Mesenchymal stem cell (in vitro differentiated cells and primary cell): ENCODE results near the gene STEAP4. TPM values are rescaled to one million over a fixed set of nuclear protein-coding genes. Genes with fewer than 3 reads are reported as not detected.

Experiments
- DNase-seq: peaks from one replicate; pipeline ENCODE4 v3.0.0-alpha.2; 2013
- H2AFZ ChIP-seq: one replicate; pipeline ENCODE4 v1.6.1; 2013; ENCODE audit warnings: low read depth, mild to moderate bottlenecking, control low read depth, inconsistent platforms, low read length, moderate library complexity
- H2AK5ac ChIP-seq: 2 replicates; pipeline ENCODE4 v1.6.1; 2013; ENCODE audit warnings: low read length, moderate library complexity, mild to moderate bottlenecking, inconsistent platforms; ENCODE audit not compliant: severe bottlenecking
- H2BK120ac ChIP-seq: one replicate; pipeline ENCODE4 v1.6.1; 2013; ENCODE audit warnings: low read depth, mild to moderate bottlenecking, inconsistent platforms, low read length, moderate library complexity
- H2BK12ac ChIP-seq, 2 experiments: one replicate each; pipeline ENCODE4 v1.6.1; 2013; ENCODE audit warnings: inconsistent platforms in 2 of 2, low read length in 2 of 2, mild to moderate bottlenecking in 2 of 2, moderate library complexity in 2 of 2, control low read depth in 1 of 2
- H2BK15ac ChIP-seq: one replicate; pipeline ENCODE4 v1.6.1; 2013; ENCODE audit warnings: mild to moderate bottlenecking, low read depth, inconsistent platforms; ENCODE audit not compliant: poor library complexity, severe bottlenecking
- H2BK5ac ChIP-seq: 2 replicates; pipeline ENCODE4 v1.6.1; 2013; ENCODE audit warnings: low read depth, mild to moderate bottlenecking, low read length, control low read depth, inconsistent platforms; ENCODE audit not compliant: poor library complexity, severe bottlenecking
- H3K14ac ChIP-seq, 2 experiments: one replicate each; pipeline ENCODE4 v1.6.1; 2013; ENCODE audit warnings: inconsistent platforms in 2 of 2, low read length in 2 of 2, control low read depth in 1 of 2, mild to moderate bottlenecking in 1 of 2, moderate library complexity in 1 of 2
- H3K18ac ChIP-seq, 2 experiments: one replicate each; pipeline ENCODE4 v1.6.1; 2013; ENCODE audit warnings: inconsistent platforms in 2 of 2, low read length in 2 of 2, control low read depth in 1 of 2, low read depth in 1 of 2, mild to moderate bottlenecking in 1 of 2
- H3K23ac ChIP-seq, 2 experiments: one replicate each; pipeline ENCODE4 v1.6.1; 2013; ENCODE audit warnings: inconsistent platforms in 2 of 2, low read length in 2 of 2, mild to moderate bottlenecking in 2 of 2, moderate library complexity in 2 of 2, control low read depth in 1 of 2
- H3K27ac ChIP-seq: 2 replicates; pipeline ENCODE4 v1.5.1; 2013; ENCODE audit warnings: mild to moderate bottlenecking, moderate library complexity, low read length, control low read depth, inconsistent platforms; ENCODE audit not compliant: poor library complexity, severe bottlenecking
- H3K27me3 ChIP-seq, 2 experiments: 2 replicates each; pipeline versions ENCODE4 v1.6.1 to v1.7.0; 2013; ENCODE audit warnings: low read length in 2 of 2, mild to moderate bottlenecking in 2 of 2, moderate library complexity in 2 of 2, control low read depth in 1 of 2, inconsistent platforms in 1 of 2; ENCODE audit not compliant: control insufficient read depth in 1 of 2, insufficient read depth in 1 of 2
- H3K36me3 ChIP-seq, 2 experiments: 2 replicates each; pipeline versions ENCODE4 v1.6.1 to v1.7.0; 2013; ENCODE audit warnings: low read length in 2 of 2, control low read depth in 1 of 2, inconsistent platforms in 1 of 2, low read depth in 1 of 2, mild to moderate bottlenecking in 1 of 2; ENCODE audit not compliant: insufficient read depth in 2 of 2, control insufficient read depth in 1 of 2
- H3K4ac ChIP-seq, 2 experiments: one replicate each; pipeline ENCODE4 v1.6.1; 2013; ENCODE audit warnings: inconsistent platforms in 2 of 2, low read length in 2 of 2, mild to moderate bottlenecking in 2 of 2, moderate library complexity in 2 of 2, control low read depth in 1 of 2, low read depth in 1 of 2
- H3K4me1 ChIP-seq: 2 replicates; pipeline ENCODE4 v1.6.1; 2013; ENCODE audit warnings: low read depth, low read length, control low read depth; ENCODE audit not compliant: control insufficient read depth, insufficient read depth
- H3K4me2 ChIP-seq: 2 replicates; pipeline ENCODE4 v1.6.1; 2013; ENCODE audit warnings: low read length, mild to moderate bottlenecking, inconsistent platforms; ENCODE audit not compliant: poor library complexity, severe bottlenecking
- H3K4me3 ChIP-seq, 2 experiments: 2 replicates each; pipeline versions ENCODE4 v1.5.1 to v1.7.0; 2013; ENCODE audit warnings: low read length in 2 of 2, mild to moderate bottlenecking in 2 of 2, control low read depth in 1 of 2, low read depth in 1 of 2; ENCODE audit not compliant: insufficient read depth in 1 of 2
- H3K79me1 ChIP-seq: replicated peaks from 2 replicates; pipeline ENCODE4 v1.6.1; 2013; ENCODE audit warnings: mild to moderate bottlenecking, control low read depth, low read length, inconsistent platforms; ENCODE audit not compliant: poor library complexity, severe bottlenecking
- H3K9ac ChIP-seq: 2 replicates; pipeline ENCODE4 v1.7.0; 2013; ENCODE audit warnings: mild to moderate bottlenecking, low read length, moderate library complexity
- H3K9me3 ChIP-seq: 2 replicates; pipeline ENCODE4 v1.7.0; 2013; ENCODE audit warnings: mild to moderate bottlenecking, low read length; ENCODE audit not compliant: control insufficient read depth
- H4K8ac ChIP-seq: one replicate; pipeline ENCODE4 v1.6.1; 2013; ENCODE audit warnings: inconsistent platforms, mild to moderate bottlenecking, low read length, moderate library complexity
- H4K91ac ChIP-seq: one replicate; pipeline ENCODE4 v1.6.1; 2013; ENCODE audit warnings: mild to moderate bottlenecking, low read length, inconsistent platforms
- WGBS: methylation state at CpG from one replicate; pipeline ENCODE4 v1.1.7; 2013; ENCODE audit warnings: mixed read lengths; 5-methylcytosine and 5-hydroxymethylcytosine counted together
- polyA plus RNA-seq, 2 experiments: library from polyadenylated mRNA; stranded (reverse); fragments of 200-250 nt; gene quantifications; one replicate each; pipeline ENCODE4 v1.2.3, GENCODE V29; 2013

Gene STEAP4
- polyA plus RNA-seq (2013, experiment 1 of 2): not detected
- 0.01 TPM for polyA plus RNA-seq (2013, experiment 2 of 2)

DNA sequence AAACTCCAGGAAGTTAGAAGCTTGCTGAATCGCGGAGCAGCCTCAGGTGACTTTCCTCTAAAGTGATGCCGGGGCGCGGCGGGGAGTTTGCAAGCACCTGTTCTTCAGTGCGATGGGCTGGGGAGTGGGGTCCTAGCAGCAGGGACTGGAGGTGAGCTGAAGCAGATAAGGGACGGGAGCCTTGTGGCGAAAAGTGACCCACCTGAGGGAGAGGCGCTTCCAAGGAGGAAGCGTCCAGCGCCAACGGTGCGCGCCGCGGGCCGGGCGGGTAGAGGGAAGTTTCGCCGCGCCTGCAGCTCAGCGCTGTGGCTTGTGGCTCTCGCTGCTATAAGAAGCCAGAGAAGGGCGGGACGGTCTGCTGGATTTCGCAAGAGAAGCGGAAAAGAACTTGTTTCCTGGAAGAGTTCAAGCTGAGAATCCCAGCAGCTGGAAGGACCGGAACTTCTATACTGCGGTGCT, at the start of gene STEAP4:
Gene STEAP4 (minus strand): TSS at position 305 of the 459 bp plus-strand sequence. CDS start 22,625 bp downstream, outside the sequence.
- Histone ChIP-seq H3K4me3 (peak within 1 kb of the TSS in 1 of 2 experiments; percentile 85), H3K23ac (no peak within 1 kb of the TSS), H2BK15ac (no peak within 1 kb of the TSS), H3K36me3 (peaks cover 0 to 3% of the 10 kb centered on the region in 2 experiments), H4K8ac (no peak within 1 kb of the TSS), H3K14ac (no peak within 1 kb of the TSS), H3K9me3 (no peaks in the 10 kb centered on the region), H2BK120ac (no peak within 1 kb of the TSS), H3K4me2 (peak within 1 kb of the TSS; percentile 89), H3K27me3 (peaks cover 0 to 11% of the 10 kb centered on the region in 2 experiments), H3K9ac (peak within 1 kb of the TSS; percentile 79), H3K27ac (no peak within 1 kb of the TSS), H3K18ac (no peak within 1 kb of the TSS), H4K91ac (no peak within 1 kb of the TSS), H2BK12ac (no peak within 1 kb of the TSS), H3K4ac (no peak within 1 kb of the TSS), H2AK5ac (no peak within 1 kb of the TSS), H2BK5ac (no peak within 1 kb of the TSS), H3K4me1 (peaks cover 6% of the 10 kb centered on the region), H3K79me1 (no peaks in the 10 kb centered on the region), H2AFZ (peak within 1 kb of the TSS; percentile 36)
- DNase-seq: peak; percentile 50
- 5% methylated on average over 30 of the region's 30 CpGs for WGBS

GRCh38 chr7:88355011-88355410, 48.3 kb upstream of the STEAP4 start:
- Histone ChIP-seq H3K4me3 (no peak overlapping the region), H3K18ac (no peak overlapping the region), H2BK5ac (no peak overlapping the region), H4K8ac (no peak overlapping the region), H3K36me3 (no peaks in the 10 kb centered on the region), H3K9me3 (no peaks in the 10 kb centered on the region), H3K23ac (no peak overlapping the region), H3K27ac (no peak overlapping the region), H3K9ac (no peak overlapping the region), H3K14ac (no peak overlapping the region), H3K4ac (no peak overlapping the region), H3K4me2 (no peak overlapping the region), H2BK120ac (no peak overlapping the region), H2BK15ac (no peak overlapping the region), H4K91ac (no peak overlapping the region), H3K79me1 (no peaks in the 10 kb centered on the region), H2AFZ (no peak overlapping the region), H2BK12ac (no peak overlapping the region), H2AK5ac (no peak overlapping the region), H3K27me3 (peaks cover 0 to 9% of the 10 kb centered on the region in 2 experiments), H3K4me1 (no peaks in the 10 kb centered on the region)
- DNase-seq: no peak
- 88% methylated on average over 1 of the region's 3 CpGs for WGBS

DNA sequence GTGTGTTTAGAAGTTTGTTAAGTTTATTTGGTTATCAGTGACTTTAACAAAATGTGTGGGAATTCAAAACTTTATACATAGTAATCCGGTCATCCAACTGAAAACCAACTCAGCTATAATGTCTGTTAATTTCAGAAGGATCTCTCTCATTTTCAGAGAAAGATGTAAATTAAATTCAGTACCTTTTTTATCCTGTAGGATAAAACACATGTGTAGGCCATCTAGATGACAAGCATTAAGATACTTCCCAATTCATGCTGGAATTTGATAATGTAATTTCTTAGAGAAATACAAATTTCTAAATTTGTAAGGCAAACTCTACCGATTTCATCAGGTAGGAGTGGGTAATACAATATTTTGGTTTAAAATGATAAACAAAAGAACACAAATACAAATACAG, 43.4 kb upstream of the STEAP4 start:
- peaks cover 0 to 10% of the 10 kb centered on the region in 2 experiments for H3K27me3 ChIP-seq
- no peak overlapping the region for H4K91ac ChIP-seq
- H3K18ac ChIP-seq: no peak overlapping the region
- no peak overlapping the region for H3K27ac ChIP-seq
- H3K4me3 ChIP-seq: no peak overlapping the region
- no peak overlapping the region for H3K4ac ChIP-seq
- H3K14ac ChIP-seq: no peak overlapping the region
- no peak overlapping the region for H2AFZ ChIP-seq
- no peak overlapping the region for H3K9ac ChIP-seq
- no peak overlapping the region for H2BK120ac ChIP-seq
- no peak overlapping the region for H2BK12ac ChIP-seq
- H2BK15ac ChIP-seq: no peak overlapping the region
- no peak overlapping the region for H3K4me2 ChIP-seq
- H2AK5ac ChIP-seq: no peak overlapping the region
- H3K23ac ChIP-seq: no peak overlapping the region
- no CpG with 5 or more reads among the region's 2 CpGs for WGBS
- no peaks in the 10 kb centered on the region for H3K79me1 ChIP-seq
- H3K4me1 ChIP-seq: no peaks in the 10 kb centered on the region
- H3K9me3 ChIP-seq: no peaks in the 10 kb centered on the region
- H3K36me3 ChIP-seq: no peaks in the 10 kb centered on the region
- no peak overlapping the region for H2BK5ac ChIP-seq
- DNase-seq: no peak
- no peak overlapping the region for H4K8ac ChIP-seq

GRCh38 chr7:88347517-88347916, 40.8 kb upstream of the STEAP4 start:
- H3K9me3 ChIP-seq: no peaks in the 10 kb centered on the region
- H2BK15ac ChIP-seq: no peak overlapping the region
- H2BK120ac ChIP-seq: no peak overlapping the region
- no peak overlapping the region for H2AFZ ChIP-seq
- no peak for DNase-seq
- no peak overlapping the region for H3K4me2 ChIP-seq
- 96% methylated on average over 1 of the region's 2 CpGs for WGBS
- no peak overlapping the region for H3K27ac ChIP-seq
- H4K91ac ChIP-seq: no peak overlapping the region
- no peaks in the 10 kb centered on the region for H3K4me1 ChIP-seq
- no peak overlapping the region for H3K18ac ChIP-seq
- no peak overlapping the region for H3K9ac ChIP-seq
- no peak overlapping the region for H2AK5ac ChIP-seq
- H3K23ac ChIP-seq: no peak overlapping the region
- peaks cover 0 to 5% of the 10 kb centered on the region in 2 experiments for H3K27me3 ChIP-seq
- no peak overlapping the region for H2BK5ac ChIP-seq
- H2BK12ac ChIP-seq: no peak overlapping the region
- no peak overlapping the region for H3K4ac ChIP-seq
- no peak overlapping the region for H4K8ac ChIP-seq
- no peak overlapping the region for H3K4me3 ChIP-seq
- no peaks in the 10 kb centered on the region for H3K79me1 ChIP-seq
- H3K36me3 ChIP-seq: no peaks in the 10 kb centered on the region
- no peak overlapping the region for H3K14ac ChIP-seq
